Measurements from ENCODE around the gene CSRP2.
A peak's percentile ranks its signal among the peaks of the same experiment; 100 is the strongest.

The CSRP2 gene

GRCh38 chr12:76878899-76879709 lies at the start of gene CSRP2:
TSS of gene CSRP2 (minus strand) at chr12:76879019. CDS start at chr12:76866260, 12,759 bp downstream.
- Histone ChIP-seq H3K4me1 (ENCODE audit: low read length) (peaks cover 7% of the 10 kb centered on the region), H3K79me2 (ENCODE audit: low read length) (no peaks in the 10 kb centered on the region), H3K9me3 (ENCODE audit: insufficient read depth, low read length) (no peaks in the 10 kb centered on the region), H3K27ac (ENCODE audit: low read length) (no peak within 1 kb of the TSS), H3K4me3 (ENCODE audit: low read length) (peak within 1 kb of the TSS; percentile 99), H3K9ac (ENCODE audit: low read length) (peak within 1 kb of the TSS; percentile 88), H4K20me1 (ENCODE audit: insufficient read depth, low read length) (no peaks in the 10 kb centered on the region), H3K36me3 (replicated peaks; ENCODE audit: low read depth, low read length) (no peaks in the 10 kb centered on the region), H2AFZ (ENCODE audit: low read depth, low read length) (peak within 1 kb of the TSS; percentile 98), H3K4me2 (ENCODE audit: low read length) (peak within 1 kb of the TSS; percentile 97), H3K27me3 (ENCODE audit: low read depth, low read length) (peaks cover 11% of the 10 kb centered on the region)
- no peak for TF ChIP-seq EZH2phosphoT487 (IDR thresholded peaks at IDR 0.05; ENCODE audit: low read depth)
- no peak for TF ChIP-seq CTCF (IDR thresholded peaks at IDR 0.05; ENCODE audit: low read depth, low read length)

- no peaks in the 10 kb centered on the region for H3K79me2 ChIP-seq (ENCODE audit: low read length)
- no peak overlapping the region for H3K4me3 ChIP-seq (ENCODE audit: low read length)
- H3K9ac ChIP-seq (ENCODE audit: low read length), result no peak overlapping the region
- no peak overlapping the region for H3K27ac ChIP-seq (ENCODE audit: low read length)
- TF ChIP-seq EZH2phosphoT487 (IDR thresholded peaks at IDR 0.05; ENCODE audit: low read depth) (no peak), CTCF (IDR thresholded peaks at IDR 0.05; ENCODE audit: low read depth, low read length) (peak; percentile 78)
- no peaks in the 10 kb centered on the region for H3K36me3 ChIP-seq (replicated peaks; ENCODE audit: low read depth, low read length)
- H3K27me3 ChIP-seq (ENCODE audit: low read depth, low read length), result 0 out of 2 replicates have a peak, but pooled peaks cover 5% of the 10 kb centered on the region
- H2AFZ ChIP-seq (ENCODE audit: low read depth, low read length), result 0 out of 2 replicates have a peak overlapping the region, but pooled peaks have one; percentile 39
- H3K4me2 ChIP-seq (ENCODE audit: low read length), result no peak overlapping the region
- no peaks in the 10 kb centered on the region for H3K4me1 ChIP-seq (ENCODE audit: low read length)
- no peaks in the 10 kb centered on the region for H4K20me1 ChIP-seq (ENCODE audit: insufficient read depth, low read length)
- H3K9me3 ChIP-seq (ENCODE audit: insufficient read depth, low read length), result no peaks in the 10 kb centered on the region
Measured at GRCh38 chr12:76927170-76927784, 48.5 kb upstream of the CSRP2 start.

GRCh38 chr12:76925135-76925534 lies 46.3 kb upstream of the CSRP2 start:
- Histone ChIP-seq H2AFZ (ENCODE audit: low read depth, low read length) (no peak overlapping the region), H3K4me3 (ENCODE audit: low read length) (no peak overlapping the region), H3K27ac (ENCODE audit: low read length) (no peak overlapping the region)

More at GRCh38 chr12:76925135-76925534, 46.3 kb upstream of the CSRP2 start:
- Histone ChIP-seq H3K79me2 (ENCODE audit: low read length) (no peaks in the 10 kb centered on the region), H3K27me3 (ENCODE audit: low read depth, low read length) (no peaks in the 10 kb centered on the region), H3K36me3 (replicated peaks; ENCODE audit: low read depth, low read length) (no peaks in the 10 kb centered on the region), H3K4me1 (ENCODE audit: low read length) (peaks cover 2% of the 10 kb centered on the region; the same call in 1 of the 2 replicates), H3K9me3 (ENCODE audit: insufficient read depth, low read length) (no peaks in the 10 kb centered on the region), H3K9ac (ENCODE audit: low read length) (no peak overlapping the region), H3K4me2 (ENCODE audit: low read length) (no peak overlapping the region), H4K20me1 (ENCODE audit: insufficient read depth, low read length) (no peaks in the 10 kb centered on the region)
- TF ChIP-seq CTCF (IDR thresholded peaks at IDR 0.05; ENCODE audit: low read depth, low read length) (no peak), EZH2phosphoT487 (IDR thresholded peaks at IDR 0.05; ENCODE audit: low read depth) (no peak)
